Nephron progenitor cell (in vitro differentiated cells): ENCODE data around the gene HS3ST2.
A peak's percentile ranks its signal among the peaks of the same experiment; 100 is the strongest.

Experiments used
- DNase-seq: peaks from one replicate; pipeline ENCODE4 v3.0.0; 2021
- H3K27ac Mint-ChIP-seq: 2 replicates; pipeline ENCODE4 v1.8.0; 2021; ENCODE audit warnings: mild to moderate bottlenecking, moderate library complexity, mixed read lengths
- H3K27me3 Mint-ChIP-seq: 2 replicates; pipeline ENCODE4 v1.8.0; 2021; ENCODE audit warnings: mild to moderate bottlenecking, low read depth, mixed read lengths; ENCODE audit not compliant: poor library complexity
- H3K36me3 Mint-ChIP-seq: 2 replicates; pipeline ENCODE4 v1.8.0; 2021; ENCODE audit warnings: low read depth, mixed read lengths
- H3K4me1 Mint-ChIP-seq: 2 replicates; pipeline ENCODE4 v1.8.0; 2021; ENCODE audit warnings: mixed read lengths
- H3K4me3 Mint-ChIP-seq: 2 replicates; pipeline ENCODE4 v1.8.0; 2021; ENCODE audit warnings: mild to moderate bottlenecking, moderate library complexity, mixed read lengths
- H3K9me3 Mint-ChIP-seq: 2 replicates; pipeline ENCODE4 v1.8.0; 2021; ENCODE audit warnings: mild to moderate bottlenecking, moderate library complexity, mixed read lengths
- TF ChIP-seq, protein P1 (sequence below): fragments of 200-600 bp; sonication (generic); IDR thresholded peaks from 2 replicates; pipeline ENCODE4 v1.5.0; 2021; ENCODE audit warnings: antibody characterized with exemption

The HS3ST2 gene

DNA sequence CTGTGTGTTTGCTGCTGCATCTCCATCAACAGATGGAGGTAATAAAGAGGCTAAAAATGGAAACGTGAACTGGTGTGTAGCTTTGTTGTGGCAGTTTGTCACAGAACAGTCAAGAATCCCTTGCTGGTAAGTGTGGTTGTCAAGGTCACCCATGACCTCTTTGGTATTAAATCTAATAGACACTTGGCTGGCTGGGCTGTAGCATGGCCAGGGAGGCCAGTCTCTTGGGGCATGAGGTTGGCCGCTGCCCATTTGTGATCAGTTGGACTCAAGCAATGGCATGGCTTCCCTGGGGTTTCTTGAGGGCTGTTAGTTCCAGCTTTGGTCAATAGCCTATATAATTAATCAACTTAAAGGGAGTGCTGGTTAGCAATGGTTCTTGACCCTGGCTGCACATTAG is 14.8 kb upstream of the HS3ST2 start:
- Mint-ChIP-seq H3K36me3 (no peaks in the 10 kb centered on the region), H3K9me3 (peaks cover 16% of the 10 kb centered on the region), H3K4me1 (peaks cover 10% of the 10 kb centered on the region), H3K4me3 (no peak overlapping the region), H3K27me3 (peaks cover 33% of the 10 kb centered on the region), H3K27ac (no peak overlapping the region)
- TF ChIP-seq, protein P1, sequence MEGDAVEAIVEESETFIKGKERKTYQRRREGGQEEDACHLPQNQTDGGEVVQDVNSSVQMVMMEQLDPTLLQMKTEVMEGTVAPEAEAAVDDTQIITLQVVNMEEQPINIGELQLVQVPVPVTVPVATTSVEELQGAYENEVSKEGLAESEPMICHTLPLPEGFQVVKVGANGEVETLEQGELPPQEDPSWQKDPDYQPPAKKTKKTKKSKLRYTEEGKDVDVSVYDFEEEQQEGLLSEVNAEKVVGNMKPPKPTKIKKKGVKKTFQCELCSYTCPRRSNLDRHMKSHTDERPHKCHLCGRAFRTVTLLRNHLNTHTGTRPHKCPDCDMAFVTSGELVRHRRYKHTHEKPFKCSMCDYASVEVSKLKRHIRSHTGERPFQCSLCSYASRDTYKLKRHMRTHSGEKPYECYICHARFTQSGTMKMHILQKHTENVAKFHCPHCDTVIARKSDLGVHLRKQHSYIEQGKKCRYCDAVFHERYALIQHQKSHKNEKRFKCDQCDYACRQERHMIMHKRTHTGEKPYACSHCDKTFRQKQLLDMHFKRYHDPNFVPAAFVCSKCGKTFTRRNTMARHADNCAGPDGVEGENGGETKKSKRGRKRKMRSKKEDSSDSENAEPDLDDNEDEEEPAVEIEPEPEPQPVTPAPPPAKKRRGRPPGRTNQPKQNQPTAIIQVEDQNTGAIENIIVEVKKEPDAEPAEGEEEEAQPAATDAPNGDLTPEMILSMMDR = no peak
- peak; percentile 32 for DNase-seq

DNA sequence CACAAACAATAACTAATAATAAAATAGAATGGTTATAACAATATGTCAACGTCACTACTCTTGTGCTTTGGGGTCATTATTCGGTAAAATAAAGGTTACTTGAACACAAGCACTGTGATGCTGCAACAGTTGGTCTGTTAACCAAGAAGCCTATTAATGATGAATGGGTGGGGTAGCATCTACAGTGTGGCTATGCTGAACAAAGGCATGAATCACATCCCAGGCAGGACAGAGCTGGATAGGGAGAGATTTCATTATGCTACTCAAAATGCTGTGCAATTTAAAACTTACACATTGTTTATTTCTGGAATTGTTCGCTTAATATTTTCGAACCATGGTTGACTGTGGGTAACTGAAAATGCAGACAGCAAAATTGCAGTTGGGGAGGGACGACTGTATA is 9.1 kb upstream of the HS3ST2 start:
- Mint-ChIP-seq H3K9me3 (no peaks in the 10 kb centered on the region), H3K4me1 (no peaks in the 10 kb centered on the region), H3K27ac (no peak overlapping the region), H3K27me3 (peaks cover 32% of the 10 kb centered on the region), H3K4me3 (no peak overlapping the region), H3K36me3 (no peaks in the 10 kb centered on the region)
- DNase-seq = no peak
- TF ChIP-seq, protein P1 = no peak

DNA sequence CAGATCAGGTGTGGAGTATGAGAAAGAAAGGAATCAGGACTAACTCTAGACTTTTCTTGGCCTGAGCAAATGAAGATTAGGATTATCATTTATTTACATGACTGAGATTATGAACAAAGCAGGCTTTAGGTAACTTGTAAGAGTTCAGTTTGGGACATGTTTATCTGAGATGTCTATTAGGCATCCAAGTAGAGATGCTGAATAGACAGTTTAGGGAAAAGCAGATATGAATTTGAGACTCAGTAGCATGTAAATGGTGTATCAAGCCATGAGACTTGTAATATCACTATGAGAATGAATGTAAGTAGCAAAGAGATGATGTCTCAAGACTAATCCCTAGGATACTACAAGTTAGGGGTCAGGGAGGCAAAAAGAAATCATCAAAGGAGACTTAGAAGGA is 8.6 kb upstream of the HS3ST2 start:
- Mint-ChIP-seq H3K9me3 (no peaks in the 10 kb centered on the region), H3K4me1 (no peaks in the 10 kb centered on the region), H3K27me3 (peaks cover 36% of the 10 kb centered on the region), H3K27ac (no peak overlapping the region), H3K36me3 (no peaks in the 10 kb centered on the region), H3K4me3 (no peak overlapping the region)
- no peak for DNase-seq
- TF ChIP-seq, protein P1 = no peak

DNA sequence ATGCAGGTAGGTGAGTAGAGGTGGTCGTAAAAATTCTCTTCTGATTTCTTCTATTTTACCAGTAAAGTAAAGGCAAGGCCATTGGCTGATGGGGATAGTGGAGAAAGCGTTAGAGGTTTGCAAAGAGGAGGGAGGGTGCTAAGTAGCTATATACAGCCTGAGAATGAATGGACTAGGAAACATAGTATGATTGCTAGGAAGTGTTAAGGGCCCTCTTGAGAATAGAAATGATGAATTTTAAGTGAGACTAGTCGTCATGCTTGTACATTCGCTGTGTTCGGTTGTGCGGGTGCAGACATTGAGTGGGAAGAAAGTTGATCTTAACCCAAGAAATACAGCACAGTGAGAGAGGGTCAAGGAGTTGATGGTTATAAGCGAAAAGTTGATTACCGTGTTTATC is 7.2 kb upstream of the HS3ST2 start:
- DNase-seq = no peak
- Mint-ChIP-seq H3K36me3 (no peaks in the 10 kb centered on the region), H3K27me3 (peaks cover 43% of the 10 kb centered on the region), H3K27ac (no peak overlapping the region), H3K9me3 (no peaks in the 10 kb centered on the region), H3K4me3 (no peak overlapping the region), H3K4me1 (no peaks in the 10 kb centered on the region)
- TF ChIP-seq, protein P1 = no peak

DNA sequence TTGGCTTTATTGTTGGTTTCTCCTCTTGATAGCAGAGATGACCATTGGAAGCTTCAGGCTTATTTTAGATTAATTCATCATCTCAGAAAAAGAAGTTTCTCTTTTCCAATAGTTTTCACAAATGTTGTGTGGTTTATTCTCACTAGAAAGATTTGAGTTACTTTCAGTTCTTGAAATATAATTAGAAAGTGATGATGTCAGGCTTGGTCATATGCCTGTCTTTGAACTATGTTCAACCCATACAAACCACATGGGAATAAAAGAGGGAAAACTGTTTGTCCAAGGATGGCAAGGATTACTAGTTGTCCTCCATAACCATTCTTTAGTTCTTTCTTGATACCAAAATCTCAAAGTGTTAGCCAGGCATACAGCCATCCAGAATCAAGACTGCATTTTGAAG is 3.7 kb upstream of the HS3ST2 start:
- Mint-ChIP-seq H3K36me3 (no peaks in the 10 kb centered on the region), H3K4me1 (peaks cover 7% of the 10 kb centered on the region), H3K27me3 (peaks cover 60% of the 10 kb centered on the region)

More for the DNA sequence above, 3.7 kb upstream of the HS3ST2 start:
- H3K9me3 Mint-ChIP-seq = no peaks in the 10 kb centered on the region
- DNase-seq = no peak
- H3K27ac Mint-ChIP-seq = no peak overlapping the region
- no peak overlapping the region for H3K4me3 Mint-ChIP-seq
- TF ChIP-seq, protein P1 = no peak
